ENCODE data around the gene ACER3. TPM values are rescaled to one million over a fixed set of nuclear protein-coding genes. Genes with fewer than 3 reads are reported as not detected.
"Not testable (repeated sequence)": the region's sequence is repeated elsewhere in the genome, so short reads cannot be mapped to it uniquely, and the experiment has no call there.

The ACER3 gene
- total RNA-seq, 4 donors from 2014 or later, result 19.0 to 26.6 (median 22.0) TPM

DNA sequence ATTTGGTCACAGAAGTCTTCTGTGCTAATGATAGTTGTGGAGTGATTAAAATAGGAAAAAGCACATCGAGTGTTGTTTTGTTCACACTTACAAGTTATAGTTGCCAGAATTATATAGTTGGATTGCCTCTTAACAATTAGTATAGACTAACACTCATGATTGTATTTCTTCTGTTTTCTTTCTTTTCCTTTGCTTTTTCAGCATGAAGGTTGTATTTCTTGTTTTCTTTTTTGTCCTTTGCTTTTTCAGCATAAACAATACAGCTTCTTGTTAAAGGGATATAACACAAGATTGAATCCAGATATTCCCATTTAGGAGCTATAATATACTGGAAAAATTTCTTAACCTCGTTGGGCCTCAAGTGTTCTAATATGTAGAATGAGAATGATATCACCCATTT is 31.1 kb downstream of the ACER3 start:
- TF ChIP-seq, protein P1, sequence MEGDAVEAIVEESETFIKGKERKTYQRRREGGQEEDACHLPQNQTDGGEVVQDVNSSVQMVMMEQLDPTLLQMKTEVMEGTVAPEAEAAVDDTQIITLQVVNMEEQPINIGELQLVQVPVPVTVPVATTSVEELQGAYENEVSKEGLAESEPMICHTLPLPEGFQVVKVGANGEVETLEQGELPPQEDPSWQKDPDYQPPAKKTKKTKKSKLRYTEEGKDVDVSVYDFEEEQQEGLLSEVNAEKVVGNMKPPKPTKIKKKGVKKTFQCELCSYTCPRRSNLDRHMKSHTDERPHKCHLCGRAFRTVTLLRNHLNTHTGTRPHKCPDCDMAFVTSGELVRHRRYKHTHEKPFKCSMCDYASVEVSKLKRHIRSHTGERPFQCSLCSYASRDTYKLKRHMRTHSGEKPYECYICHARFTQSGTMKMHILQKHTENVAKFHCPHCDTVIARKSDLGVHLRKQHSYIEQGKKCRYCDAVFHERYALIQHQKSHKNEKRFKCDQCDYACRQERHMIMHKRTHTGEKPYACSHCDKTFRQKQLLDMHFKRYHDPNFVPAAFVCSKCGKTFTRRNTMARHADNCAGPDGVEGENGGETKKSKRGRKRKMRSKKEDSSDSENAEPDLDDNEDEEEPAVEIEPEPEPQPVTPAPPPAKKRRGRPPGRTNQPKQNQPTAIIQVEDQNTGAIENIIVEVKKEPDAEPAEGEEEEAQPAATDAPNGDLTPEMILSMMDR (IDR thresholded peaks at IDR 0.05), result no peak
- DNase-seq (ENCODE audit: low spot score), result no peak
- ATAC-seq (ENCODE audit: low FRiP score), result no peak

GRCh38 chr11:76892306-76892705 is 31.6 kb downstream of the ACER3 start:
- TF ChIP-seq, protein P1 (IDR thresholded peaks at IDR 0.05), result no peak
- ATAC-seq (ENCODE audit: low FRiP score) (no peak), DNase-seq (ENCODE audit: low spot score) (no peak)

DNA sequence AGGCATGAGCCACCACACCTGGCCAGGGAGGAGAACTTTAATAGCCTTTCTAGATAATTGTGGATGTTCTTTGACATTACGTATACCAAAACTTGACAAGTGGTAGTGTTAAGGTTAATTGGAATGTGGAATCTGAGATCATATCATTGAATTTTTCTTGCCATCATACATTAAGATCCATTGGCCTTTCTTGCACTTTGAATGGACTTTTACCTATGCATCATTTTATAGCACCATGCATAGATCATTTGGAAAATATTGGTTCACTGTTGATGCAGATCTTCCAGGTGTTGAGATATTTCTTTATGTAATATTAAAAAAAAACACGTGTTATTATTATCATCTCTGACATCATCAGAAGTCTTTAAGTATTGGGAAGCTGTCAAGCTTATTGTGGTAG is 36.5 kb downstream of the ACER3 start:
- TF ChIP-seq, protein P1 (IDR thresholded peaks at IDR 0.05), result no peak
- ATAC-seq (ENCODE audit: low FRiP score) (no peak), DNase-seq (ENCODE audit: low spot score) (no peak)

- TF ChIP-seq, protein P1 (IDR thresholded peaks at IDR 0.05), result no peak
- no peak for ATAC-seq (ENCODE audit: low FRiP score)
- no peak for DNase-seq (ENCODE audit: low spot score)
Observed at GRCh38 chr11:76901144-76901543, 40.4 kb downstream of the ACER3 start.

DNA sequence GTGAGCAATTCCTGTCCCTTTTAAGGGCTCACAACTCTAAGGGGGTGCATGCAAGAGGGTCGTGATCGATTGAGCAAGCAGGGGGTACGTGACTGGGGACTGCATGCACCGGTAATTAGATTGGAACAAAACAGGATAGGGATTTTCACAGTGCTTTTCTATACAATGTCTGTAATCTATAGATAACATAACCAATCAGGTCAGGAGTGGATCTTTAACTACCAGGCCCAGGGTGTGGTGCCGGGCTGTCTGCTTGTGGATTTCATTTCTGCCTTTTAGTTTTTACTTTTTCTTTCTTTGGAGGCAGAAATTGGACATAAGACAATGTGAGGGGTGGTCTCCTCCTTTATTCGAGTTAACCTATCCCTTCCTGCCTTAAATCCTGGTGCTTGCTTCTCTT is 40.9 kb downstream of the ACER3 start:
- ATAC-seq (ENCODE audit: low FRiP score); DNase-seq (ENCODE audit: low spot score): not testable (repeated sequence)

GRCh38 chr11:76902121-76903014 is 41.6 kb downstream of the ACER3 start:
- DNase-seq (ENCODE audit: low spot score), result no peak
- TF ChIP-seq, protein P1 (IDR thresholded peaks at IDR 0.05), result no peak
- no peak for ATAC-seq (ENCODE audit: low FRiP score)

DNA sequence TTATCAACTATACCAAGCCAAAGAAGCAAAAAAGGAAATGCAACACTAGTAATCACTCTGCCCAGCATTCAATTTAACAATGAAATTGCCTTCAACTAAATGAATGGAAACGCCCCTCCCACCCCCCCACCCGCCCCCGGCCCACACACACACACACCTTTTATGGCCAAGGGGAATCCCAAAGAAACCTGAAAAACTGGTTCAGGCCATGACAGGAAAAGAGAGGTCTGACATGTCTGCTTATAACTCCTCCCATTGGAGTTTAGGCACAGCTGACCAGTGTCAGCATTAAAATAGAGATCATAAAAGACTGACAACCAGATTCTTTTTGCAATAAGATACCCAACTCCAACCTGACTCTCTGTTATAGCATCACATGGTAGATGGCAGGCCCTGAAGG is 42.6 kb downstream of the ACER3 start:
- no peak for ATAC-seq (ENCODE audit: low FRiP score)
- TF ChIP-seq, protein P1 (IDR thresholded peaks at IDR 0.05), result no peak
- DNase-seq (ENCODE audit: low spot score), result no peak

Measured in omental fat pad (tissue), 4 donors.